ENCODE measurements around the gene PLD3. TPM values are rescaled to one million over a fixed set of nuclear protein-coding genes. Genes with fewer than 3 reads are reported as not detected.

The PLD3 gene
- total RNA-seq, 1 donor from 2014 or later: 208 TPM

- TF ChIP-seq, protein P1, sequence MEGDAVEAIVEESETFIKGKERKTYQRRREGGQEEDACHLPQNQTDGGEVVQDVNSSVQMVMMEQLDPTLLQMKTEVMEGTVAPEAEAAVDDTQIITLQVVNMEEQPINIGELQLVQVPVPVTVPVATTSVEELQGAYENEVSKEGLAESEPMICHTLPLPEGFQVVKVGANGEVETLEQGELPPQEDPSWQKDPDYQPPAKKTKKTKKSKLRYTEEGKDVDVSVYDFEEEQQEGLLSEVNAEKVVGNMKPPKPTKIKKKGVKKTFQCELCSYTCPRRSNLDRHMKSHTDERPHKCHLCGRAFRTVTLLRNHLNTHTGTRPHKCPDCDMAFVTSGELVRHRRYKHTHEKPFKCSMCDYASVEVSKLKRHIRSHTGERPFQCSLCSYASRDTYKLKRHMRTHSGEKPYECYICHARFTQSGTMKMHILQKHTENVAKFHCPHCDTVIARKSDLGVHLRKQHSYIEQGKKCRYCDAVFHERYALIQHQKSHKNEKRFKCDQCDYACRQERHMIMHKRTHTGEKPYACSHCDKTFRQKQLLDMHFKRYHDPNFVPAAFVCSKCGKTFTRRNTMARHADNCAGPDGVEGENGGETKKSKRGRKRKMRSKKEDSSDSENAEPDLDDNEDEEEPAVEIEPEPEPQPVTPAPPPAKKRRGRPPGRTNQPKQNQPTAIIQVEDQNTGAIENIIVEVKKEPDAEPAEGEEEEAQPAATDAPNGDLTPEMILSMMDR (conservative IDR thresholded peaks at IDR 0.05): no peak
- H3K4me3 Mint-ChIP-seq: no peak overlapping the region
- H3K27me3 Mint-ChIP-seq (ENCODE audit: low read depth): no peaks in the 10 kb centered on the region
- peaks cover 11% of the 10 kb centered on the region for H3K36me3 Mint-ChIP-seq (ENCODE audit: low read depth)
- no peak for DNase-seq (ENCODE audit: low read depth, low spot score)
- no peaks in the 10 kb centered on the region for H3K9me3 Mint-ChIP-seq
- H3K27ac Mint-ChIP-seq (ENCODE audit: unreplicated experiment): no peak overlapping the region
- peaks cover 7% of the 10 kb centered on the region for H3K4me1 Mint-ChIP-seq
Observed at GRCh38 chr19:40370997-40371801, 22.7 kb downstream of the PLD3 start.

DNA sequence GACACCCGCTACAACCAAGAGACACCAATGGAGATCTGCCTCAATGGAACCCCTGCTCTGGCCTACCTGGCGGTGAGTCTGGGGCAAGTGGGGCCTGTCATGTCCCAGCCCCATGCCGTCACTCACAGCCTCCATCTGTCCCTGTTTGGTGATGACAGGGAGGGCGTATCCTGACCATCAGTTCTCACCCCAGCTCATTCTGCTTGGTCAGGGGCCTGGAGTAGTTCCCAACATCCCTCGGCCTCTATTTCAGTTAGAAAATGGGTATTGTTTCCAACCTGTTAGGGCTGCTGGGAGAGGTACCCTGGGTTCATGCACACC is 23.3 kb downstream of the PLD3 start:
- H3K9me3 Mint-ChIP-seq: no peaks in the 10 kb centered on the region
- no peaks in the 10 kb centered on the region for H3K27me3 Mint-ChIP-seq (ENCODE audit: low read depth)
- no peak overlapping the region for H3K27ac Mint-ChIP-seq (ENCODE audit: unreplicated experiment)
- peaks cover 11% of the 10 kb centered on the region for H3K36me3 Mint-ChIP-seq (ENCODE audit: low read depth)
- TF ChIP-seq, protein P1 (conservative IDR thresholded peaks at IDR 0.05): no peak
- H3K4me1 Mint-ChIP-seq: peaks cover 5% of the 10 kb centered on the region
- no peak overlapping the region for H3K4me3 Mint-ChIP-seq
- DNase-seq (ENCODE audit: low read depth, low spot score): no peak

DNA sequence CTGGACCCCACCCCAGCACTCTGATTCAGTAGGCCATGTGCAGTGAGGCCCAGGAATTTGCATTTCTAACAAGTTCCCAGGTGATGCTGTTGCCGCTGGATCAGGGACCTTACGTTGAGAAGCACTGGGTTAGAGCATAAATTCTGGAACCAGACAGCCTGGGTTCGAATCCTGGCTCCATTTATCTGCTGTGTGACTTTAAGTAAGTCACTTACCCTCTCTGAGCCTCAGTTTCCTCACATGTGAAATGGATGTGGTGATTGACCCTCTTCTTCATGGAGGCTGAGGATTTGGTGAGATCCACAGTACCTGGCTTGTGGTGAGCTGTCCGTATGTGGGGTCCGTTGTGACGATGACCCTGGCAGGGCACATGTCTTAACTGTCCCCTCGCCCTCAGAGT is 25.6 kb downstream of the PLD3 start:
- TF ChIP-seq, protein P1 (conservative IDR thresholded peaks at IDR 0.05): no peak
- Mint-ChIP-seq H3K27ac (ENCODE audit: unreplicated experiment) (no peak overlapping the region), H3K9me3 (no peaks in the 10 kb centered on the region), H3K4me1 (no peaks in the 10 kb centered on the region), H3K27me3 (ENCODE audit: low read depth) (no peaks in the 10 kb centered on the region), H3K36me3 (ENCODE audit: low read depth) (peaks cover 8% of the 10 kb centered on the region), H3K4me3 (no peak overlapping the region)
- DNase-seq (ENCODE audit: low read depth, low spot score): no peak

DNA sequence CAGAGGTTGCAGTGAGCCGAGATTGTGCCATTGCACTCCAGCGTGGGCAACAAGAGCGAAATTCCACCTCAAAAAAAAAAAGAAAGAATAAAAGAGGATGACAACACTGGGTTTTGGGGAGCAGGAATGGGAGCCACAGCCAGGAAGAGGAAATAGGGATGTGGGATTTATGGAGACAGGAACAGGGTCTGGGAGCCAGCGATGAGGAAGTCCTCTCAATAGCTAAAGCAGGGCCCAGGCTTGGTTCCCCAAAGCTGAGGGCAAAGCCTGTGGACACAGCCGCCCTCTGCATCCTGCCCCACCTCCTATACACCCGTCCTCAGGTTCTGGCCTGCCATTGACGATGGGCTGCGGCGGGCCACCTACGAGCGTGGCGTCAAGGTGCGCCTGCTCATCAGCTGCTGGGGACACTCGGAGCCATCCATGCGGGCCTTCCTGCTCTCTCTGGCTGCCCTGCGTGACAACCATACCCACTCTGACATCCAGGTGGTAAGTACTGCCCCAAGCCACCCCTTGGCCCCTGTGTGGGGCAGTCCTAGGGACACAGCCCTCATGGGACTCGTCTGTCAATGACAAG is 27.9 kb downstream of the PLD3 start:
- Mint-ChIP-seq H3K27ac (ENCODE audit: unreplicated experiment) (no peak overlapping the region), H3K9me3 (no peaks in the 10 kb centered on the region), H3K4me1 (no peaks in the 10 kb centered on the region), H3K4me3 (no peak overlapping the region), H3K27me3 (ENCODE audit: low read depth) (no peaks in the 10 kb centered on the region), H3K36me3 (ENCODE audit: low read depth) (peaks cover 8% of the 10 kb centered on the region)
- DNase-seq (ENCODE audit: low read depth, low spot score): no peak
- TF ChIP-seq, protein P1 (conservative IDR thresholded peaks at IDR 0.05): no peak

- TF ChIP-seq, protein P1 (conservative IDR thresholded peaks at IDR 0.05): no peak
- Mint-ChIP-seq H3K27me3 (ENCODE audit: low read depth) (no peaks in the 10 kb centered on the region), H3K27ac (ENCODE audit: unreplicated experiment) (peak overlapping the region; percentile 50), H3K9me3 (no peaks in the 10 kb centered on the region), H3K4me1 (no peaks in the 10 kb centered on the region), H3K36me3 (ENCODE audit: low read depth) (peaks cover 8% of the 10 kb centered on the region), H3K4me3 (no peak overlapping the region)
- no peak for DNase-seq (ENCODE audit: low read depth, low spot score)
Observed at GRCh38 chr19:40377876-40378385, 29.4 kb downstream of the PLD3 start.
